PFSK-1 (cell line): ENCODE data around the gene ANKRD33B.

Experiments used
- FOXP2 ChIP-seq: optimal IDR thresholded peaks from 2 replicates; pipeline ENCODE3; 2011; ENCODE audit warnings: borderline replicate concordance, control low read depth, inconsistent platforms; ENCODE audit not compliant: insufficient read depth; ENCODE audit errors: extremely low read length, extremely low read depth
- POLR2AphosphoS5 ChIP-seq: IDR thresholded peaks from 2 replicates; pipeline ENCODE4 v1.6.1; 2012; ENCODE audit warnings: low read depth, mild to moderate bottlenecking, control low read depth, low read length, moderate library complexity
- SIN3A ChIP-seq: IDR thresholded peaks from 2 replicates; pipeline ENCODE4 v1.6.1; 2012; ENCODE audit warnings: mild to moderate bottlenecking, low read length, moderate library complexity, borderline replicate concordance; ENCODE audit not compliant: insufficient read depth
- TF ChIP-seq, protein P1 (sequence below), 2 experiments: IDR thresholded peaks; 2 replicates each; pipeline versions ENCODE4 v1.6.1 to v1.8.0; 2011 to 2012; ENCODE audit warnings: low read depth in 2 of 2, low read length in 2 of 2, control low read depth in 1 of 2, inconsistent platforms in 1 of 2, mild to moderate bottlenecking in 1 of 2, moderate library complexity in 1 of 2; ENCODE audit not compliant: insufficient read depth in 1 of 2

DNA sequence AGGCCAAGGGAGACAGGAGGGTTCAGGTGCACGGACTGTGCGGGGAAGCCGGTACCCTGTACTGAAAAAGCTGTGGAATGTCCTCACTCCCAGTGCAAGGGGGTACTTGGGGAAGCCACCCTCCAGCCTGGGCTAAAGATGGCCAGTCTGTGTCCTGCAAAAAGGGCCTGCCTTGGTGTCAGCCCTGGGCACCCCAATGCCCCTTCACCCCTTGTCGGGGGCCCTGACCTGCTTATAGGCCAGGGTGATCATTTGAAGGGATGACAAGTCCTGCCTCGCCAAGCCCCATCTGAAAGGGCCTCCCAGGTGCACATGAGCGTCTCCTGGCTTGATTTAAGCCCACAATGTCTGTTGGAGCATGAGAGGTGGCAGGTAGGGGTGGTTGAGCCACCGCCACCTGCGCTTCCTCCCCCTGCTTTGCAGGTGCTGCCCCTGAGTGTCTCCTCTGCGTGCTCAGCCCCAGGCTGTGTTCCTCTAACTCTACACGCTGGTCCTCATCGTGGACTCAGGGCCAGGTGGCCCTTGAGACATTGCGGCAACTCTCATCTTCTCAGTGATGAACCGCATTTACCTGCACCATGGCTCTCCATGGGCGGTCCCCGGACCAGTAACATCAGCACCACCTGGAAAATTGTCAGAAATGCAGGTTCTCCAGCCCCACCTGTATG, 97.0 kb downstream of the ANKRD33B start:
- TF ChIP-seq POLR2AphosphoS5 (no peak), SIN3A (no peak), FOXP2 (no peak)
- TF ChIP-seq, protein P1, sequence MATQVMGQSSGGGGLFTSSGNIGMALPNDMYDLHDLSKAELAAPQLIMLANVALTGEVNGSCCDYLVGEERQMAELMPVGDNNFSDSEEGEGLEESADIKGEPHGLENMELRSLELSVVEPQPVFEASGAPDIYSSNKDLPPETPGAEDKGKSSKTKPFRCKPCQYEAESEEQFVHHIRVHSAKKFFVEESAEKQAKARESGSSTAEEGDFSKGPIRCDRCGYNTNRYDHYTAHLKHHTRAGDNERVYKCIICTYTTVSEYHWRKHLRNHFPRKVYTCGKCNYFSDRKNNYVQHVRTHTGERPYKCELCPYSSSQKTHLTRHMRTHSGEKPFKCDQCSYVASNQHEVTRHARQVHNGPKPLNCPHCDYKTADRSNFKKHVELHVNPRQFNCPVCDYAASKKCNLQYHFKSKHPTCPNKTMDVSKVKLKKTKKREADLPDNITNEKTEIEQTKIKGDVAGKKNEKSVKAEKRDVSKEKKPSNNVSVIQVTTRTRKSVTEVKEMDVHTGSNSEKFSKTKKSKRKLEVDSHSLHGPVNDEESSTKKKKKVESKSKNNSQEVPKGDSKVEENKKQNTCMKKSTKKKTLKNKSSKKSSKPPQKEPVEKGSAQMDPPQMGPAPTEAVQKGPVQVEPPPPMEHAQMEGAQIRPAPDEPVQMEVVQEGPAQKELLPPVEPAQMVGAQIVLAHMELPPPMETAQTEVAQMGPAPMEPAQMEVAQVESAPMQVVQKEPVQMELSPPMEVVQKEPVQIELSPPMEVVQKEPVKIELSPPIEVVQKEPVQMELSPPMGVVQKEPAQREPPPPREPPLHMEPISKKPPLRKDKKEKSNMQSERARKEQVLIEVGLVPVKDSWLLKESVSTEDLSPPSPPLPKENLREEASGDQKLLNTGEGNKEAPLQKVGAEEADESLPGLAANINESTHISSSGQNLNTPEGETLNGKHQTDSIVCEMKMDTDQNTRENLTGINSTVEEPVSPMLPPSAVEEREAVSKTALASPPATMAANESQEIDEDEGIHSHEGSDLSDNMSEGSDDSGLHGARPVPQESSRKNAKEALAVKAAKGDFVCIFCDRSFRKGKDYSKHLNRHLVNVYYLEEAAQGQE (IDR thresholded peaks at IDR 0.05; ENCODE audit: insufficient read depth in 1 of 2, low read depth in 2 of 2, low read length in 2 of 2) = no peak
